IPS-18c (cell line): ENCODE results near the gene EAF2.

ENCODE experiments used
- H3K4me3 ChIP-seq: 2 replicates; pipeline ENCODE4 v1.7.0; 2013; ENCODE audit warnings: low read depth, mild to moderate bottlenecking, low read length, moderate library complexity; ENCODE audit not compliant: insufficient read depth
- H3K9me3 ChIP-seq: one replicate; pipeline ENCODE4 v1.6.1; 2013; ENCODE audit warnings: mild to moderate bottlenecking, low read length, moderate library complexity; ENCODE audit not compliant: control insufficient read depth, insufficient read depth

The EAF2 gene

GRCh38 chr3:121834671-121835464 is at the start of gene EAF2, which contains the start of gene IQCB1:
TSS of gene EAF2 (plus strand) at chr3:121835209. CDS start at chr3:121835286, 77 bp downstream.
TSS of gene IQCB1 (minus strand) at chr3:121835060. CDS start at chr3:121828960, 6,100 bp downstream.
- Histone ChIP-seq H3K4me3 (peak within 1 kb of the TSS; percentile 75), H3K9me3 (no peaks in the 10 kb centered on the region)

GRCh38 chr3:121786485-121786884 is 48.5 kb upstream of the EAF2 start:
- Histone ChIP-seq H3K4me3 (no peak overlapping the region), H3K9me3 (no peaks in the 10 kb centered on the region)

GRCh38 chr3:121793078-121793477 is 41.9 kb upstream of the EAF2 start:
- Histone ChIP-seq H3K9me3 (no peaks in the 10 kb centered on the region), H3K4me3 (no peak overlapping the region)

GRCh38 chr3:121794264-121794983 is 40.6 kb upstream of the EAF2 start:
- no peak overlapping the region for H3K4me3 ChIP-seq
- no peaks in the 10 kb centered on the region for H3K9me3 ChIP-seq

GRCh38 chr3:121796970-121797369 is 38.0 kb upstream of the EAF2 start:
- no peaks in the 10 kb centered on the region for H3K9me3 ChIP-seq
- no peak overlapping the region for H3K4me3 ChIP-seq

GRCh38 chr3:121800906-121801305 is 34.1 kb upstream of the EAF2 start:
- H3K9me3 ChIP-seq, result no peaks in the 10 kb centered on the region
- no peak overlapping the region for H3K4me3 ChIP-seq

GRCh38 chr3:121803771-121804320 is 31.2 kb upstream of the EAF2 start:
- no peak overlapping the region for H3K4me3 ChIP-seq
- H3K9me3 ChIP-seq, result no peaks in the 10 kb centered on the region

GRCh38 chr3:121809249-121809648 is 25.8 kb upstream of the EAF2 start:
- Histone ChIP-seq H3K9me3 (no peaks in the 10 kb centered on the region), H3K4me3 (no peak overlapping the region)

- Histone ChIP-seq H3K9me3 (no peaks in the 10 kb centered on the region), H3K4me3 (no peak overlapping the region)
Measured at GRCh38 chr3:121817753-121818152, 17.3 kb upstream of the EAF2 start.

- no peak overlapping the region for H3K4me3 ChIP-seq
- no peaks in the 10 kb centered on the region for H3K9me3 ChIP-seq
Measured at GRCh38 chr3:121818578-121818977, 16.4 kb upstream of the EAF2 start.

DNA sequence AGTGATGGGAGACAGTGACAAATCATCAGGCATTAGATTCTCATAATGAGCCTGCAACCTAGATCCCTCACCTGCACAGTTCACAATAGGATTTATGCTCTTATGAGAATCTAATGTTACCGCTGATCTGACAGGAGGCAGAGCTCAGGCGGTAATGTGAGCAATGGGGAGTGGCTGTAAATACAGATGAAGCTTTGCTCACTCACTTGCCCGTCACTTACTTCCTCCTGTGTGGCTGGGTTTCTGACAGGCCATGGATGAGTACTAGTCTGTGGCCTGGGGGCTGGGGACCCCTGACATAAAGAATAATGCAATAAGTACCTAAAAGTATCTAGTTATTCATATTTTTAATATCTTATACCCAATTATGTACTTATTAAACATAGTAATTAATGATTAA is 15.8 kb upstream of the EAF2 start:
- H3K4me3 ChIP-seq, result no peak overlapping the region
- H3K9me3 ChIP-seq, result no peaks in the 10 kb centered on the region

DNA sequence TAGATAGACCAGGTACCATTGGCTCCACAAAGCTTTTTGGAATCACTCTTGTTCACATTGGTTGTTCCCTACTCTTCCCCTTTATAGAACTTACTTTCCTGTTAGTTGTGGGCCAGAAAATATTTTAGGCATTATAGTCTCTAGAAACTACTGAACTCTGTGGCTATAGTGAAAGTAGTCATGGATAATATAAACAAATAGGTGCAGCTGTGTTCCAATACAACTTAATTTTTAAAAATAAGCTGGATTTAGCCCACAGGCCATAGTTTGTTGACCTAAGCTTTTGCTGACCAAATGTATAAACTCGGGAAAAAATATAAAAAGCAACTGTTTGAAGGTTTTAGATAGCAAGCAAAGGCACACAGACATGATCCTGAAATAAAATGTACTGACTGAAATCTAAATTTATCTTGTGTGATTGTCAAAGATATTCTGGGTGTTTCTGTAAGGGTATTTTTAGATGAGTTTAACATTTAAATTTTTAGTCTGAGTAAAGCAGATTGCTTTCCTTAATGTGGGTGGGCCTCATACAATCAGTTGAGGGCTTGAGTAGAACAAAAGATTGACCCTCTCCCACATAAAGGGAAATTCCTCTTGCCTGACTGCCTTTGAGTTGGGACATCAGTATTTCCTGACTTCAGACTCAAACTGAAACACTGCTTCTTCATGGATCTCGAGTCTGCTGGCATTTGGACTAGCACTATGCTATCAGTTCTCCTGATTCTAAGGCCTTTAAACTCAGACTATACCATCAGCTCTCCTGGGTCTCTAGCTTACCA is 13.4 kb upstream of the EAF2 start:
- Histone ChIP-seq H3K4me3 (no peak overlapping the region), H3K9me3 (no peaks in the 10 kb centered on the region)

DNA sequence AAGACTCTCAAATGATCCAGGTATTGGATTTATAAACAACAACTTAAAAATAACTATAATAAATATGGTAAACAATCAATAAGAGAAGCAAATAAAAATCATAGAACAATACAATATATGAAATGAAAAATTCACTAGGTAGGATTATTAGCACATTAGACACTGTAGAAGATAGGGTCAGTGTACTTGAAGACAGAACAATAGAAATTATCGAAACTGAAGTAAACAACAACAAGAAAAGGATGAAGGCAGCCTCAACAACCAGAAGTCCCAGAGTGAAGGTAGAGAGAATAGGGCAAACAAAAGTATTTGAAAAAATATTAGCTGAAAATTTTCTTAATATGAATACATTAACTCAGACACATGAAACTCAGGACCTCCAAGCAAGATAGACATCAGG is 12.0 kb upstream of the EAF2 start:
- Histone ChIP-seq H3K4me3 (no peak overlapping the region), H3K9me3 (no peaks in the 10 kb centered on the region)

- H3K9me3 ChIP-seq, result no peaks in the 10 kb centered on the region
- peak overlapping the region; percentile 75 for H3K4me3 ChIP-seq
Measured at GRCh38 chr3:121834157-121834670, 795 bp upstream of the EAF2 start.

DNA sequence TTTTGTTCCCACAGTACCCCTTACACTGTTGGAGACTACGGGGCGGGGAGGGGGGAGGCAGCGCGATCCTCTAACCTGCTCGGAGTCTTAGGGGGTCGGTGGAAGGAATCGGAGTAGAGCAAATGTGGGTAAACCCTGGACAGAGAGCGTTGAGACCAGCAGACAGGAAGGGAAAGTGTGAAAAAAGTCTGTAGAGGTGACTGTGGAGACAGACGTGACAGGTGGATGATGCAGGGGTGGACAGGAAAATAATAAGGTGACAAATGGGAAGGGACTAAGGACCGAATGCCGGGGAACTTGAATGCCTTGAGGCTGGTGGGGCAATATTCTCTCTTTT is 424 bp downstream of the EAF2 start:
- H3K9me3 ChIP-seq, result no peaks in the 10 kb centered on the region

DNA sequence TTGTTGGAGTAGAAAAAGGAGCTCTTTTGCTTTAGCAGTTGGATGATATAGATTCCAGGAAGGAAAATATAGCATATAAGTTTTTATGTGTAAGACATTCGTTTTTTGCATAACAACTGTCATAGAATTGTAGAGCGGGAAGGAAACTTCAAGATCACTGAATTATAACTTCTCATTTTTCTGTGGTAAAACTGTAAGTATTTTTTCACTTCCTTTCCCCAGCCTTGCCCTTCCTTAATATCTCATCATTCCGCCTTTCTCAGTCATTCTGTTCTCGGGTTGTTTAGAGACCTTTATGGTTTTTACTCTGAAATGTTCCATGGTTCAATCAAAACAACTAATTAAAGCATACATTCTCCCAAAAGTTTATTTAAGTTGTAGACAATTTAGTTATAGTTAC is 1.1 kb downstream of the EAF2 start:
- Histone ChIP-seq H3K4me3 (no peak overlapping the region), H3K9me3 (no peaks in the 10 kb centered on the region)

More for the DNA sequence above, 424 bp downstream of the EAF2 start:
- H3K4me3 ChIP-seq, result peak overlapping the region; percentile 75

- H3K9me3 ChIP-seq, result no peaks in the 10 kb centered on the region
- no peak overlapping the region for H3K4me3 ChIP-seq
Measured at GRCh38 chr3:121836481-121836880, 1.5 kb downstream of the EAF2 start.
